Measurements from ENCODE around the gene NAPEPLD.

- TF ChIP-seq POLR2AphosphoS5 (IDR thresholded peaks at IDR 0.05; ENCODE audit: low read depth, low read length), result no peak
- TF ChIP-seq REST (IDR thresholded peaks at IDR 0.05; ENCODE audit: insufficient read depth in 1 of 2, low read depth in 2 of 2, low read length in 2 of 2), result no peak
- no peak for TF ChIP-seq SIN3A (IDR thresholded peaks at IDR 0.05; ENCODE audit: borderline replicate concordance, insufficient read depth, low read length)
Observed at GRCh38 chr7:103127006-103127405, 21.9 kb downstream of the NAPEPLD start.

All from PFSK-1 (cell line).